HG03469 (cell line): ENCODE data around the gene GOSR2.
"Not testable (repeated sequence)": the region's sequence is repeated elsewhere in the genome, so short reads cannot be mapped to it uniquely, and the experiment has no call there.

Experiments
- ATAC-seq: cut with Tn5 transposase; IDR thresholded peaks from one replicate; pipeline ENCODE4 v1.9.1; 2021; ENCODE audit warnings: mild to moderate bottlenecking, moderate library complexity, moderate number of reproducible peaks; ENCODE audit not compliant: unreplicated experiment

GOSR2 gene

GRCh38 chr17:46928467-46929261 lies 5.7 kb downstream of the GOSR2 start:
- no peak for ATAC-seq

DNA sequence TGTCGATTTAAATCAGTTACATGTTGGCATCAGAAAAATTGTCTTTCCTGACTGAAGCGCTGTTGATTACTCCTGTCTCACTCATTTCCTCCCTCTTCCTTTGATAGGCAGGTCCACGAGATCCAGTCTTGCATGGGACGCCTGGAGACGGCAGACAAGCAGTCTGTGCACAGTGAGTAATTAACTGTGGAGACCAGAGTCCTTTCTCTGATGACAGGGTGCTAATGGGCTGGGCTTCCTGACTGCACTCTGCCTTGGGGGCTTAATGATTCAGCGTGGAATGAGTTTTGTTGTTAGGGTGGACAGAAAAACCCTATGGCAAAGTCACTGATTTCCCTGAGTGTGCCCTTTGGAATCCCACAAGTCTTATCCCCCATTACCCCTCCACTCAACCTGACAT lies 6.5 kb downstream of the GOSR2 start:
- no peak for ATAC-seq

DNA sequence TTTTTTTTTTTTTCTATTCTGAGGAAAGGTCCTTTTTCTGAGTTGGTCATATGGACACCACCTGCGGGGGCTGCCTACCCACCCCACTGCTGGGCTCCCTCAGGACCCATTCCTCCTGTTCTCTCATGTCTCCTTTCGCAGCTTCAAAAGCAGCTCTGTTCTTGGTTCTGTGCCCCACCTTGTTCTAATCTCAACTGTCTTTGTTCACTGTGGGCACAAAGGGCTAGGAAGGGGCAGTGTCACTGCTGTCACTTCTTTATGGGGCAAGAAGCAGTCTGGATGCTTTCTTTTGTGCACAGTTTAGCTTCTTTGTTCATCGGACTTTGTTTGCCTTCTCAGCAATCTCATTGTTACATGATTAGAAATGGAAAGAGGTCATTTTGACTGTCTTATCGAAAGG lies 7.1 kb downstream of the GOSR2 start:
- no peak for ATAC-seq

DNA sequence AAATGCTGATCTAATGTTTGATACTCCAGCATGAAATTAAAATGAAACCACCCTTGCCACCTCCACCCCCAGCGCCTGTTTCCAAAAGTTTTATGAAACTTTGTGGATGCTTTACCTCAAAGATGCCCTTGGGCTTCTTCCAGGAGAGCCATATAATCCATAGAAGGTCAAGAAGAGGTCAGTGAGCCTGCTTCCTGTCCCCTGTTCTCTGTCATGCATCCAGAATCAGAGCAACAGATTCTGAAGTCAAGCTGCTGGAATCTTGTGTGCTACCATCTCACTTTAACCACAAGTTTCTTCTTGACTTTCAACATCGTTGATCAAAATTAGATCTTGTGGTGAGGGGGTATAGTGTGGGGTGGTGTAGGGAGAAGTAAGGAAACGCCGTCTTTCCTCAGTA lies 8.6 kb downstream of the GOSR2 start:
- no peak for ATAC-seq

GRCh38 chr17:46935658-46936266 lies 12.8 kb downstream of the GOSR2 start:
- no peak for ATAC-seq

GRCh38 chr17:46940692-46941404 lies 17.9 kb downstream of the GOSR2 start:
- no peak for ATAC-seq

GRCh38 chr17:46942441-46943217 lies 19.7 kb downstream of the GOSR2 start:
- no peak for ATAC-seq

GRCh38 chr17:46943218-46943500 lies 20.2 kb downstream of the GOSR2 start:
- ATAC-seq = no peak

GRCh38 chr17:46943501-46944393 lies 20.8 kb downstream of the GOSR2 start:
- ATAC-seq = no peak

DNA sequence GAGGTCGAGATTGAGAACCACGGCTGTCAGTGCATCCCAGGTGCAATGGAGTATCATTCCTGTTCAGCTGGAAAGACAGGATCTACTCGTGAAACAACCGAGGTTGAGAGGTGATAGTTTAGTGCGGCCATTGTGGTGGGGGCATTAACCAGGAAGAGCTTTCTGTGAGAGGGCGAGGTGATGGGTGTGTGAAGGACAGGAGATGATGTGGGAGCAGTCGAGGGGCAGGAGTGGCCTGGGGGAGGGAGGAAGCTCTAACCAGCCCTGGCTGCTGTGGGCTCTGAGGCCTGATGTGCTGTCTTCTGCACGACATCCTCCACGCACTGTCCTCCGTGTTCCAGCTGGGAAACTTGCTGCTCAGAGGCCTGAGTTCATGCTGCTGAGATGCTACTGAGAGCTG lies 22.0 kb downstream of the GOSR2 start:
- ATAC-seq = no peak

- ATAC-seq = no peak
Measured at GRCh38 chr17:46947216-46947615, 24.3 kb downstream of the GOSR2 start.

GRCh38 chr17:46948544-46948943 lies 25.6 kb downstream of the GOSR2 start:
- no peak for ATAC-seq

DNA sequence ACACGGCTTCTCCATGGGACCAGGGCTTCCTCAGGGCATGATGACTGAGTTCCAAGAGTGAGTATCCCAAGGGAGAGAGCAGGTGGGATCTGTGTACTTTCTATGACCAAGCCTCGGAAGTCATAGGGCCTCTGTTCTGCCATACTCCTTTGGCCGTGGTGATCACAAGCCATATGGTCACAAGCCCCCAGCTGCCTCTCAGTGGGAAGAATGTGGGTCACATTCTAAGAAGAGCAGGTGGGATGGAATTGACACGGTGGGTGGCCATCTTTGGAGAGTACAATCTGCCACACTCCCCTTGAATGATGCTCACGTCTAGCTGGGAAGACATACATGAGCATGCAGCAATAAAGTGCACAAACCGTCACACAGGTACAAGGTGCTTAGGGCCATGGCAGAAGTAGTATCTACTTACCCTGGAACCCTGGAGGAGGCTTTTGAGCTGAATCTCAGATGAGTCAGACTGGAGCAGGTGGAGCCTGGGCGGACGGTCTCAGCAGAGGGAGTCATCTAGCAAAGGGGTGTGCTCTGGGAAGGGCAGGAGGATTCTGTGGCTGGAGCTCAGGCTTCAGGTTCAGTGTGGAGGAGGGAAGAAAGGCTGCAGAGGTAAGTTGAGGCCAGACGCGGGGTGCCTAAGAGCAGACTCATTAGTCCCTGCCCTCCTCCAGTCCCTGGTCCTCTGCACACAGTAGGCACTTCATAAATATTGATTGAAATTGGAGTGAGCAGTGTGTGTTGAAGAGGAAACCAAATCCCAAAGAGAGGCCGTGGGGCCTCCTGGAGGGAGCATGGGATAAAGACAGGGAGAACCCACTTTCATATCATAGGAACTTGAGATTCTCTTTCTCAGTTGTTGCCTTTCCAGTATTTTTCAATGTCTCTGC lies 26.6 kb downstream of the GOSR2 start:
- ATAC-seq = no peak

- ATAC-seq = no peak
Measured at GRCh38 chr17:46950342-46950996, 27.5 kb downstream of the GOSR2 start.

- no peak for ATAC-seq
Measured at GRCh38 chr17:46950997-46951621, 28.1 kb downstream of the GOSR2 start.

- ATAC-seq = no peak
Measured at GRCh38 chr17:46951706-46952105, 28.7 kb downstream of the GOSR2 start.

GRCh38 chr17:46952115-46952514 lies 29.2 kb downstream of the GOSR2 start:
- ATAC-seq = no peak

DNA sequence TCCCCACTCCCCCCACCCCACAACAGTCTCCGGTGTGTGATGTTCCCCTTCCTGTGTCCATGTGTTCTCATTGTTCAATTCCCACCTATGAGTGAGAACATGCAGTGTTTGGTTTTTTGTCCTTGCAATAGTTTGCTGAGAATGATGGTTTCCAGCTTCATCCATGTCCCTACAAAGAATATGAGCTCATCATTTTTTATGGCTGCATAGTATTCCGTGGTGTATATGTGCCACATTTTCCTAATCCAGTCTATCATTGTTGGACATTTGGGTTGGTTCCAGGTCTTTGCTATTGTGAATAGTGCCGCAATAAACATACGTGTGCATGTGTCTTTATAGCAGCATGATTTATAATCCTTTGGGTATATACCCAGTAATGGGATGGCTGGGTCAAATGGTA lies 30.2 kb downstream of the GOSR2 start:
- ATAC-seq = not testable (repeated sequence)
